Measurements from ENCODE around the gene ARID3A. TPM values are rescaled to one million over a fixed set of nuclear protein-coding genes. Genes with fewer than 3 reads are reported as not detected.

ARID3A gene
- total RNA-seq, 1 experiment from 2014 or later = 0.85 TPM

- no peak overlapping the region for H3K4me3 Mint-ChIP-seq (ENCODE audit: low read depth, unreplicated experiment)
- H3K27me3 Mint-ChIP-seq (ENCODE audit: unreplicated experiment) = no peaks in the 10 kb centered on the region
- no peak overlapping the region for H3K27ac Mint-ChIP-seq (ENCODE audit: unreplicated experiment)
- no peaks in the 10 kb centered on the region for H3K4me1 Mint-ChIP-seq (ENCODE audit: low read depth, unreplicated experiment)
- peak; percentile 18 for DNase-seq
- CTCF ChIA-PET = no interaction called here
- intact Hi-C loops (cut with micrococcal nuclease; ENCODE audit: unreplicated experiment) = no loop called here
- no peak for TF ChIP-seq CTCF (IDR thresholded peaks at IDR 0.05; ENCODE audit: unreplicated experiment)
- H3K9me3 Mint-ChIP-seq (ENCODE audit: low read depth, unreplicated experiment) = no peaks in the 10 kb centered on the region
- H3K36me3 Mint-ChIP-seq (ENCODE audit: insufficient read depth, unreplicated experiment) = peaks cover 14% of the 10 kb centered on the region
- BruUV-seq (replicated peaks) = no TSS peak
These were observed 54.5 kb downstream of the ARID3A start for GRCh38 chr19:980133-980998.

GRCh38 chr19:982567-983170 is 56.8 kb downstream of the ARID3A start:
- CTCF ChIA-PET = interaction anchor here (1.2 kb wide), 1 partner anchor 59 kb away, joined by 3 read pairs; no protein-coding TSS in a partner anchor
- Mint-ChIP-seq H3K27me3 (ENCODE audit: unreplicated experiment) (no peaks in the 10 kb centered on the region), H3K9me3 (ENCODE audit: low read depth, unreplicated experiment) (no peaks in the 10 kb centered on the region), H3K27ac (ENCODE audit: unreplicated experiment) (no peak overlapping the region), H3K4me3 (ENCODE audit: low read depth, unreplicated experiment) (no peak overlapping the region), H3K4me1 (ENCODE audit: low read depth, unreplicated experiment) (no peaks in the 10 kb centered on the region), H3K36me3 (ENCODE audit: insufficient read depth, unreplicated experiment) (peaks cover 19% of the 10 kb centered on the region)
- intact Hi-C loops (cut with micrococcal nuclease; ENCODE audit: unreplicated experiment) = loop anchor here (1.0 kb wide), 1 partner anchor 61 kb away; no protein-coding TSS in a partner anchor
- TF ChIP-seq CTCF (IDR thresholded peaks at IDR 0.05; ENCODE audit: unreplicated experiment) = peak; percentile 81
- BruUV-seq (replicated peaks) = no TSS peak
- peak; percentile 76 for DNase-seq

GRCh38 chr19:984165-984967 is 58.5 kb downstream of the ARID3A start, which contains the start of gene WDR18:
TSS of gene WDR18 (plus strand) at chr19:984345. CDS start at chr19:984354, 9 bp downstream.
- Mint-ChIP-seq H3K4me1 (ENCODE audit: low read depth, unreplicated experiment) (no peaks in the 10 kb centered on the region), H3K4me3 (ENCODE audit: low read depth, unreplicated experiment) (peak within 1 kb of the TSS; percentile 87), H3K27me3 (ENCODE audit: unreplicated experiment) (no peaks in the 10 kb centered on the region), H3K9me3 (ENCODE audit: low read depth, unreplicated experiment) (no peaks in the 10 kb centered on the region), H3K36me3 (ENCODE audit: insufficient read depth, unreplicated experiment) (peaks cover 19% of the 10 kb centered on the region), H3K27ac (ENCODE audit: unreplicated experiment) (peak within 1 kb of the TSS; percentile 74)
- CTCF ChIA-PET = interaction anchor here (0.5 to 1.6 kb wide), 5 partner anchors 12 to 62 kb away, joined by 3 to 9 read pairs (median 4); no protein-coding TSS in a partner anchor
- BruUV-seq (replicated peaks) = no TSS peak
- peak; percentile 88 for DNase-seq
- no peak for TF ChIP-seq CTCF (IDR thresholded peaks at IDR 0.05; ENCODE audit: unreplicated experiment)
- intact Hi-C loops (cut with micrococcal nuclease; ENCODE audit: unreplicated experiment) = no loop called here

GRCh38 chr19:986083-986482 is 60.2 kb downstream of the ARID3A start:
- DNase-seq = no peak
- Mint-ChIP-seq H3K9me3 (ENCODE audit: low read depth, unreplicated experiment) (no peaks in the 10 kb centered on the region), H3K27ac (ENCODE audit: unreplicated experiment) (no peak overlapping the region), H3K4me3 (ENCODE audit: low read depth, unreplicated experiment) (peak overlapping the region; percentile 87), H3K4me1 (ENCODE audit: low read depth, unreplicated experiment) (no peaks in the 10 kb centered on the region), H3K27me3 (ENCODE audit: unreplicated experiment) (no peaks in the 10 kb centered on the region), H3K36me3 (ENCODE audit: insufficient read depth, unreplicated experiment) (peaks cover 19% of the 10 kb centered on the region)
- CTCF ChIA-PET = no interaction called here
- TF ChIP-seq CTCF (IDR thresholded peaks at IDR 0.05; ENCODE audit: unreplicated experiment) = no peak
- intact Hi-C loops (cut with micrococcal nuclease; ENCODE audit: unreplicated experiment) = no loop called here
- no TSS peak for BruUV-seq (replicated peaks)

Measured in Calu3 (cell line).